VCaP (cell line): ENCODE data around the gene SMG7.

ENCODE experiments used
- H3K27ac ChIP-seq: fragments of 450-650 bp; 2 replicates; pipeline ENCODE4 v1.5.1; 2017
- CTCF ChIP-seq: fragments of 450-650 bp; conservative IDR thresholded peaks from 2 replicates; pipeline ENCODE4 v1.5.1; 2017; ENCODE audit warnings: mild to moderate bottlenecking, moderate library complexity

SMG7 gene

DNA sequence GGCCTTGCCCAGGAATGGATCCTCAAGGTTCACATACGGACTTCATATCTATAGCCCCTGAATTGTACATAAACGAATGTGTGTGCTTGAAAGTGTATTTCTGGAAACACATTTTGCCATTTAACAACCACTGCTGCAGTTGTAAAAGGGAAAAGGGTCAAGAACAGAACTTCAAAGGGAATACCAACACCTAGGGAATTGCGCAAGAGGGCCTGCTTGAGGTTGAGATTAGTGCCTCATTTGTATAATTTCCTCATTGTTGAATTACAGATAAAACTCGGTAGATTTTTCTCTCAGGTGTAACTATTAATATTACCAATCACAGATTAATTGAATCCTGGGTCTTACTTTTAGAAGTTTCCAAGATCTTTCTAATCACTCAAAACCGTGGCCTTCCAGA lies 111.8 kb downstream of the SMG7 start:
- TF ChIP-seq CTCF: no peak
- no peak overlapping the region for H3K27ac ChIP-seq

DNA sequence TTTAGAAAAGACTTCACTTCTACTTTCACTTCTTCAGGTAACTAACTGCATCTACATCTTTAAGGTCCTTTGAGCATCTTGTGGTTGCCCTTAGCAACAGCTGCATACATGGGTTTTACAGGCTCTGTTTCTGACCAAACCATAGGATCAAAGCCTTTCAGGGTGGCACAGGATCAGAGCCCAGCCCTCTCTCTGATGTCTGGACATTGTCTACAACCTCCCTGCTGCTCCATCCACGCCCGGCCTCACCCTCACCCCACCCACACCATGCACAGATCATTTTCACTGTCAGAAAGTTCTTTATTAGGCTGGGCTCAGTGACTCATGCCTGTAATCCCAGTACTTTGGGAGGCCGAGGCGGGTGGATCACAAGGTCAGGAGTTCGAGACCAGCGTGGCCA lies 112.7 kb downstream of the SMG7 start:
- TF ChIP-seq CTCF: no peak
- H3K27ac ChIP-seq: no peak overlapping the region

DNA sequence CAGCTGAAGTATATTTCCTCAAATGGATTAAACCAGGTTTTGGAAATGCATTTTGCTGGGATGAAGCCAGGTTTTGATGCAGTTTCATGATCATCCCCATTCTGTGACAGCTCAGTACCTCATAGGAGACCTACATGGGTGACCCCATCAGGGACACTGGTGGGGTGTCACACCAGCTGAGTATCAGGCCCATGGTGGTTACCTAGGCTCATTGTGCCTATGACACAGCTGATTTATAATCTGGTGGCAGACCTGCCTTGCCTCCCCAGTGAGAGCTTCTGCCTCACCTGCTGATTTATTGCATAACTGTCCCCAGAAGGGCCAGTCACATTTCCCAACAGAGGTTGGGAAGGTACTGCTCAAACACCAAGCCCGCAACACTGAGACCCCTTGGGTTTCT lies 114.2 kb downstream of the SMG7 start:
- no peak overlapping the region for H3K27ac ChIP-seq
- no peak for TF ChIP-seq CTCF

DNA sequence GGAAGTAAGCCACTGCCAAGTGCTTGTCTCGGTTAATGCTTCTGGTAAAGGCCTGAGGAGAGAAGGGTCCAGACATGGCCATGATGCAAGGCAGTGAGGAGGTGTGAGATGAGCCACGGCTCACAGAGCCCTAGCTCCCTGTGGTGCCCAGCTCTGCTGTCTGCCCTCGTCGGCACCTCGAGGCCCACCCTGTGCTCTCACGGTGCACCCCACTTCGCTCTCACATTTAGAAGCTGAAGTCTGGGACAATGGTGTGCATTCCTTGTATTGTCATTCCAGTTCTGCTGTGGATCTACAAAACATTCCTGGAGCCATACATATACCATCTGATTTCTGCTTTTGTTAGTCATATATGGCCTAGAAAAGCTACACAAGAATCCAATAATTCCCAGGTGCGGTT lies 114.6 kb downstream of the SMG7 start:
- H3K27ac ChIP-seq: no peak overlapping the region
- no peak for TF ChIP-seq CTCF

DNA sequence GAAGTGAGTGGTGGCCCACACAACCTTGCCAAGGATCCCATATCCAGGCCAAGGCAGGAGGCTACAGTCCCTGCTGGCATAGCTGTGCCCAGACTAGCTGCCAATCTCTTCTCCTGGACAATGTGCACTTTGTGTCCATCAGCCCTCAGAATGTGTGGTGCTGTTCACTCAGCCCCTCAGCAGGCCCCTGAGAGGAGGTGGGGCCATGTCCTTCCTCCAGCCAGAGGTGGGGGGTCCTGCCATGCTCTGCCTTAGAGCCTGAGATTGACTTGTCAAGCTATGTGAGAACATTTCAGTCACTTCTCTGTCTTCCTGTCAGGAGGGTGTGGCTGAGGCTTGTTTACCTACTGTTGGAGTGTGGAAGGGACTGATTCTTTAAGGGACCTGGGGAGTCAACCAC lies 116.5 kb downstream of the SMG7 start:
- no peak for TF ChIP-seq CTCF
- H3K27ac ChIP-seq: no peak overlapping the region

- H3K27ac ChIP-seq: no peak overlapping the region
These were observed 117.1 kb downstream of the SMG7 start for GRCh38 chr1:183589384-183589783.

DNA sequence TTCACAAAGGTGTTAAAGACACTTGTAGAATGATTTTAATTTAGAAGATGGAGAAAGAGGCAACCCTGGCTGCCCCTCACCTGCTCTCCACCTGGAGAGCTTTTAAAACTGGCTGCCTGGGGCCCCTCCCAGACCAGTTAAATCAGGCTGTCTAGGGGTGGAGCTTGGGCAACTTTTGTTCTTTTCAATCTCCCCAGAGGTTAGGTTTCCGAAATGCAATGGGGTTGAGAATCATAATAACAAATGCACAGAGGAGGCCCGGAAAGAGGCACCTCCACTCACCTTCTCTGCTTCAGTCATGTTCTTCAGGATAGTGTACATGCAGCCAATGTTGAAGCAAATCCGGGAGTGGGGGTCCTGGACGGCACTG lies 117.6 kb downstream of the SMG7 start:
- H3K27ac ChIP-seq: no peak overlapping the region

More at GRCh38 chr1:183589384-183589783, 117.1 kb downstream of the SMG7 start:
- no peak for TF ChIP-seq CTCF

More for the DNA sequence above, 117.6 kb downstream of the SMG7 start:
- no peak for TF ChIP-seq CTCF
